Medulla oblongata (tissue), 1 donor: ENCODE results near the gene B3GNT7.
A peak's percentile ranks its signal among the peaks of the same experiment; 100 is the strongest.
"Not testable (repeated sequence)": the region's sequence is repeated elsewhere in the genome, so short reads cannot be mapped to it uniquely, and the experiment has no call there.

Experiments used
- DNase-seq: peaks from one replicate; pipeline ENCODE4 v3.0.0-alpha.2; 2015; ENCODE audit errors: extremely low spot score

B3GNT7 gene

DNA sequence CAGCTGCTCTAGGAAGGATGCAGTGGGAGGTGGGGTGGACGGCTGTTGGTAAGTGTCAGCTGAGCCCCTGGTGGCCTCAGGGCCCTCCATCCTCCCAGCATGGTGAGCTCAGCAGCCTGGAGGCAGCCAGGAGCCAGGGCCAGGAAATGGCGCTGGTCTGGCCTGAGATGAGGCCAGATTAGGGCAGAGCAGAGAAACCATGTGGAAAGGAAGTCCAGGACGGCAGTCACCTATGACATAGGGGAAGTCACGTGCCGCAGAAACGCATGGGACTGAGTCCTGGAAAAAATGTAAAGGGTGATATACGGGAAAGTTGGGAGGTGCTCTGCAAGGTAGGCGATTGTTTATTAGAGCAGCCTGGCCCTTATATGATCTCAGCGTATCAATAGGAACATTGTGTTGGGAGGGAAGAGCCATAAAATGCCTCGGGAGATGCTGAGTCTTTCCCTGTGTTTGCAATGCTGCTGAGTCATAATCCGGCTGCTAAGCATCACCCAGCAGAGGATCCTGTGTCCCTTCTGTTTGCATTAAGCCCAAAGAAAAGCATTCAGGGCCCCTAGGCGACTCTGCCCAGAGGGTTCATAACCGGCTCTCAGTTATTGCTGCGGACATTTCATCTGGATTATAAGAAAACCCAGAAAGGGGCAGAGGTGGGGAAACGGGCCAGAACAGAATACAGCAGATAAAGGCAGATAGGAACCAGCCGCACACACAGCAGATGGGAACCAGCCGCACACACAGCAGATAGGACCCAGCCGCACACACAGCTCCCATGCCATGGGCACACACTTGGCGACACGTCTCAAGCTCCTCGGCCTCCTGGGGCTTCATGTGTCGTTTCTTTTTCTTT is 30.3 kb upstream of the B3GNT7 start:
- DNase-seq = peak; percentile 88

DNA sequence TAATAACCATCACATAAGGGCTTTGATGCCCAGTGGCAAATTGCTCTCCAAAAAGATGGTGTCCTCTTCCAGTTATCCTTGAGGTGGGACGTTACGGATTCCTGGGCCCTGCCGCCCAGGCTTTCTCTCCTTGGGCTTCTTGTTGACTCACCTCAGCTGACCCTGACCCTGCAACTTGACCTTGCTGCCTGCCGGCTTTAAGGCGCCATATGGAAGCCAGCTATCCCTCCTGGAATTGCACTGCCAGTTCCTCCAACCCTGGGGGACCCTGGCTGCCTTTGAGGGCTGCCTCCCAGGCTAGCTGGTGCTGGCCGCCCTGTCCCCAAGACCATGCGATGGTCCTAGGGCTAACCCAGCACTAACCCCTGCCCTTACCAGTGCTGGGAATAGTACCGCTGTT is 28.3 kb upstream of the B3GNT7 start:
- no peak for DNase-seq

GRCh38 chr2:231369580-231370428 is 25.7 kb upstream of the B3GNT7 start:
- DNase-seq = no peak

DNA sequence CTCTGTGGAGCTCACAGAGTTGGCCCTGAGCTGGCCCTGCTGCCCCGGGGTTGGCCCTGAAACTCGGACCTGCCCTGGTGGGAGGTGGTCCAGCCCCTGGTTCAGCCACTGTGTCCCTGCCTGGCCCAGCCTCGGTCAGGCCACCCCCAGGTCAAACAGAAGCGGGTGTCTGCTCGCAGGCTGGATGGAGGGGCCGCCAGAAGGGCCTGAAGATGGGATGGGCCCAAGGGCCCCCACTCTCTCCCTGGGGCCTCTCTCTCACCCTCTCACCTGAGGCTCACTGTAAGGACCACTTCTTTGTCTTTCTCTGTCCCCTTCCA is 25.1 kb upstream of the B3GNT7 start:
- DNase-seq = no peak

DNA sequence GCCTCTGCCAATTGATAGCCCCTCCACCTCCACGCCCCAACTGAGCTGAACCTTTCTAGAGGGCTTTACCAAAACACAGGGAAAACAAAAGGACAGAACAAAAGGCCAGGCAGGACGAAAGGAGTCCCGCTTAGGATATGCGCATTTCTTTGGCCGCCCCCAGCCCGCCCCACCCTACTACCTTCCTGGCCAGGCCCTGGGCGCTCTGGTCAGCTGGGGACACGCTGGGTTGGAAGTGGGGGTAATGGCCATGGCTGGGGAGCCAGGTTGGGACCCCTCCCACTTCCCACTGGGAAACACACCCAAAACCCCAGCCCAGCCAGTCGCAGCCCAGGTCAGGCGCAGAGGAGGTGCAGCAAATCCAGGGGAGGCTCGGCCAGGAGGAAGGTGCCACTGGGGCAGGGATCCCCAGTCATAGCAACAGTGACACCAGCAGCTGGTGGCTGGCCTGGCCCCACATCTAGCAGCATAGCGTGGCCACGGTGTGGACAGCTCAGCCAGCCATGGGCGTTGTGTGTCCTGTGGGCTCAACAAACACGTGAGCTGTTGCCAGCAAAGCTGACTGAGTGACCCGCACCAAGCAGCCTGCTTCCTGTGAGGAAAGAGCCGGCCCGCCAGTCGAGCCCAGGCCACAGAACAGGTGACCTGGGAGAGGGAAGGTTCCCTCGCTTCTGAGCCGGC is 24.6 kb upstream of the B3GNT7 start:
- no peak for DNase-seq

GRCh38 chr2:231371430-231372054 is 24.0 kb upstream of the B3GNT7 start:
- DNase-seq = peak; percentile 73

DNA sequence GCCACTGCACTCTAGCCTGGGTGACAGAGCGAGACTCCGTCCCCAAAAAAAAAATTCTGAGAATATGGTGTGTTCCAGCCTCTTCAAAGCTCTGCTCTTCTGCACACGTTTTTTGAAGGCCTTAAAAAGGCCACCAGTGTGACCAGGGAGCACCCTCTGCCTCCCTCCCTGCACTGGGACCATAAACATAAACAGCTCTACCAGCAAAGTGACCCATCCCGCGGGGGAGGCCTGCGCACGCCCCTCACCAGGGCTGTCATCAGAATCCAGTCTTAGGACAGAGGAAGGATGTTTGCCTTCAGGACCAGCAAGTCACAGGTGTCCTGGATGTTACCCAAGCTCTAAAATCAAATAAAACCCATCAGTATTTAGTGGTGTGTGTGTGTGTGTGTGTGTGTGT is 23.2 kb upstream of the B3GNT7 start:
- no peak for DNase-seq

DNA sequence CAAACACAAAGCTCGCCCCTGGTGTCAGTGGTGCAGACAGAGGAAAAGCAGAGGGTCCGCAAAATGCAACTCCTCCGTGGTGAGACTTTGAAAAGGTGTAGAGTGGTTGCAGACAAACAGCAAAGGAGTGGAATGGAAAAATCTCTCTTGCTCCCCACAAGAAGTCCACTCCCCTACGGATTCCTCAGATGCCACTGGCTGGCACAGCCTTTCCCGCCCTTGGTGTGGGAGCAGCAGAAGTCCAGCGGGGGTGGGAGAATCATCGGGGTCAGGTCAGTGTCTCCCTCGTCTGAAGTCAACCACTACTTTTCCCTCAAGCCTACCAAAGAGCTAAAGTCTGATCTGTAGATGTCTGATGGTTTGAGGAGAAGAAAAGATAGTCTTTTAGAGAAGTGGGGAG is 22.3 kb upstream of the B3GNT7 start:
- no peak for DNase-seq

- DNase-seq = no peak
These were observed 21.6 kb upstream of the B3GNT7 start for GRCh38 chr2:231373786-231374349.

- no peak for DNase-seq
These were observed 20.7 kb upstream of the B3GNT7 start for GRCh38 chr2:231374771-231375170.

- DNase-seq = not testable (repeated sequence)
These were observed 19.4 kb upstream of the B3GNT7 start for GRCh38 chr2:231375994-231376615.

- no peak for DNase-seq
These were observed 18.7 kb upstream of the B3GNT7 start for GRCh38 chr2:231376857-231377256.

GRCh38 chr2:231378026-231378722 is 17.3 kb upstream of the B3GNT7 start:
- no peak for DNase-seq

- peak; percentile 48 for DNase-seq
These were observed 16.0 kb upstream of the B3GNT7 start for GRCh38 chr2:231379266-231380215.

GRCh38 chr2:231380307-231380706 is 15.2 kb upstream of the B3GNT7 start:
- DNase-seq = no peak

DNA sequence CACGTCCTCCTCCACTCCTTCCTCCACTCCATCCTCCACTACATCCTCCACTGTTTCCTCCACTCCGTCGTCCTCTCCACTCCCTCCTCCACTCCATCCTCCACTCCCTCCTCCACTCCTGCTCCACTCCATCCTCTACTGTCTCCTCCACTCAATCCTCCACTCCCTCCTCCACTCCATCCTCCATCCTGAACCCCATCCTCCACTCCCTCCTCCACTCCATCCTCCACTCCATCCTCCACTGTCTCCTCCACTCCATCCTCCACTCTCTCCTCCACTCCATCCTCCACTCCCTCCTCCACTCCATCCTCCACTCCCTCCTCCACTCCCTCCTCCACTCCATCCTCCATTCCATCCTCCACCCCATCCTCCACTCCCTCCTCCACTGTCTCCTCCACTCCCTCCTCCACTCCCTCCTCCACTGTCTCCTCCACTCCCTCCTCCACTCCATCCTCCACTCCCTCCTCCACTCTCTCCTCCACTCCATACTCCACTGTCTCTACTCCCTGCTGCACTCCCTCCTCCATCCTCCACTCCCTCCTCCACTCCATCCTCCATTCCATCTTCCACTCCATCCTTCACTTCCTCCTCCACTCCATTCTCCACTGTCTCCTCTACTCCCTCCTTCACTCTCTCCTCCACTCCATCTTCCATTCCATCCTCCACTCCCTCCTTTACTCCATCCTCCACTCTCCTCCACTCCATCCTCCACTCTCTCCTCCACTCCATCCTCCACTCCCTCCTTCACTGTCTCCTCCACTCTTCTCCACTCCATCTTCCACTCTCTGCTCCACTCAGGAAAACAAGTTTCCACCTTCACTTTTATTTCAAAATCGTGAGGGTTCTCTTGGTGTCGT is 14.3 kb upstream of the B3GNT7 start:
- no peak for DNase-seq

- no peak for DNase-seq
These were observed 13.4 kb upstream of the B3GNT7 start for GRCh38 chr2:231382116-231382515.

- no peak for DNase-seq
These were observed 11.9 kb upstream of the B3GNT7 start for GRCh38 chr2:231383416-231384108.
